NCI-H345 treated with DMSO at 0.1 percent for 48 hours (cell line): ENCODE results near the gene PARP8.

Source experiments
- DNase-seq: peaks from one replicate; lab custom pipeline; 2025; ENCODE audit not compliant: unreplicated experiment; lab: John Stamatoyannopoulos, UW

PARP8 gene

GRCh38 chr5:50726475-50727148 is 60.2 kb downstream of the PARP8 start:
- DNase-seq, result no peak

- DNase-seq, result no peak
Measured at GRCh38 chr5:50727149-50727496, 60.7 kb downstream of the PARP8 start.

GRCh38 chr5:50727845-50728244 is 61.4 kb downstream of the PARP8 start:
- no peak for DNase-seq

- no peak for DNase-seq
Measured at GRCh38 chr5:50730336-50730735, 63.9 kb downstream of the PARP8 start.

GRCh38 chr5:50730841-50731240 is 64.4 kb downstream of the PARP8 start:
- no peak for DNase-seq

- DNase-seq, result no peak
Measured at GRCh38 chr5:50733741-50734140, 67.3 kb downstream of the PARP8 start.

GRCh38 chr5:50738864-50739263 is 72.4 kb downstream of the PARP8 start:
- DNase-seq, result no peak

GRCh38 chr5:50740832-50741231 is 74.4 kb downstream of the PARP8 start:
- no peak for DNase-seq

- DNase-seq, result no peak
Measured at GRCh38 chr5:50744776-50745175, 78.3 kb downstream of the PARP8 start.

- DNase-seq, result peak; percentile 20
Measured at GRCh38 chr5:50745221-50745910, 78.9 kb downstream of the PARP8 start.

- DNase-seq, result no peak
Measured at GRCh38 chr5:50749181-50749580, 82.7 kb downstream of the PARP8 start.

- DNase-seq, result no peak
Measured at GRCh38 chr5:50749873-50750272, 83.4 kb downstream of the PARP8 start.

GRCh38 chr5:50751064-50751657 is 84.7 kb downstream of the PARP8 start:
- DNase-seq, result peak; percentile 62

GRCh38 chr5:50752800-50753199 is 86.4 kb downstream of the PARP8 start:
- DNase-seq, result no peak

GRCh38 chr5:50759526-50760270 is 93.3 kb downstream of the PARP8 start:
- DNase-seq, result no peak

GRCh38 chr5:50763351-50763750 is 96.9 kb downstream of the PARP8 start:
- DNase-seq, result no peak

GRCh38 chr5:50763846-50764245 is 97.4 kb downstream of the PARP8 start:
- DNase-seq, result no peak

- no peak for DNase-seq
Measured at GRCh38 chr5:50766042-50766441, 99.6 kb downstream of the PARP8 start.

- DNase-seq, result no peak
Measured at GRCh38 chr5:50766462-50766861, 100.0 kb downstream of the PARP8 start.

GRCh38 chr5:50766967-50767366 is 100.5 kb downstream of the PARP8 start:
- DNase-seq, result no peak

GRCh38 chr5:50767588-50767987 is 101.2 kb downstream of the PARP8 start:
- no peak for DNase-seq

- no peak for DNase-seq
Measured at GRCh38 chr5:50768634-50769033, 102.2 kb downstream of the PARP8 start.
